Gastroesophageal sphincter (tissue), 4 donors: Measurements from ENCODE around the gene RHOG. TPM values are rescaled to one million over a fixed set of nuclear protein-coding genes. Genes with fewer than 3 reads are reported as not detected.
A peak's percentile ranks its signal among the peaks of the same experiment; 100 is the strongest.

Source experiments
- ATAC-seq: fragments of 150-250 bp; one replicate; pipeline ENCODE4 v1.9.1; 2016; ENCODE audit warnings: mild to moderate bottlenecking, moderate library complexity
- H3K27ac ChIP-seq, 4 donors: fragments of 200-600 bp; sonication (generic) in 3 of 4; 1 replicate in 3 of 4; 2 replicates in 1 of 4; pipeline ENCODE4 v1.5.1; 2016 to 2019
- H3K27me3 ChIP-seq: fragments of 200-600 bp; sonication (generic); one replicate; pipeline ENCODE4 v1.5.1; 2019
- H3K36me3 ChIP-seq, 2 donors: fragments of 200-600 bp; sonication (generic); one replicate each; pipeline ENCODE4 v1.5.1; 2019; ENCODE audit warnings: control low read depth in 1 of 2
- H3K4me1 ChIP-seq, 3 donors: fragments of 200-600 bp; sonication (generic); 1 replicate in 2 of 3; 2 replicates in 1 of 3; pipeline ENCODE4 v1.5.1; 2016 to 2019; ENCODE audit warnings: control low read depth in 2 of 3
- H3K4me3 ChIP-seq, 2 donors: fragments of 200-600 bp; sonication (generic); one replicate each; pipeline ENCODE4 v1.5.1; 2019; ENCODE audit warnings: mild to moderate bottlenecking in 1 of 2, moderate library complexity in 1 of 2
- H3K9me3 ChIP-seq, 3 donors: fragments of 200-600 bp; sonication (generic); one replicate each; pipeline ENCODE4 v1.5.1; 2017 to 2019; ENCODE audit warnings: control low read depth in 2 of 3
- CTCF ChIP-seq, 4 experiments: fragments of 200-600 bp in 2 of 4; fragments of 450-650 bp in 2 of 4; sonication (generic) in 1 of 4; IDR thresholded peaks; one replicate each; pipeline ENCODE4 v1.5.1; 2017 to 2019; ENCODE audit warnings: antibody characterized with exemption in 4 of 4, mild to moderate bottlenecking in 2 of 4, moderate library complexity in 2 of 4
- EP300 ChIP-seq: sonication (generic); formaldehyde crosslinking; IDR thresholded peaks from one replicate; pipeline ENCODE4 v1.6.1; 2017; ENCODE audit warnings: antibody characterized with exemption, mild to moderate bottlenecking
- POLR2A ChIP-seq, 2 donors: fragments of 450-650 bp; IDR thresholded peaks; one replicate each; pipeline ENCODE4 v1.6.1; 2017; ENCODE audit warnings: antibody characterized with exemption in 2 of 2, mild to moderate bottlenecking in 2 of 2, moderate library complexity in 1 of 2
- POLR2AphosphoS5 ChIP-seq: sonication (generic); formaldehyde crosslinking; IDR thresholded peaks from one replicate; pipeline ENCODE4 v1.6.1; 2017; ENCODE audit warnings: antibody characterized with exemption
- WGBS, 2 donors: methylation state at CpG; one replicate each; pipeline ENCODE4 v1.1.5; 2018; ENCODE audit warnings: low coverage in 1 of 2; 5-methylcytosine and 5-hydroxymethylcytosine counted together
- total RNA-seq, 4 donors: library from RNA; depleted of rRNA; stranded (reverse); fragments of >200 nt; gene quantifications; one replicate each; pipeline ENCODE4 v1.1.0, GENCODE V29; 2016

The RHOG gene
- total RNA-seq, 4 donors from 2014 or later = 31.9 to 67.4 (median 52.2) TPM

- TF ChIP-seq POLR2AphosphoS5 (no peak), EP300 (no peak), CTCF (IDR thresholded peaks at IDR 0.05) (no peak), POLR2A (IDR thresholded peaks at IDR 0.05) (no peak)
- WGBS, 2 donors = 60 to 90% methylated on average over 1 to 5 of the region's 35 CpGs
- no peak for ATAC-seq
Measured at GRCh38 chr11:3827434-3828186, 13.1 kb downstream of the RHOG start.

GRCh38 chr11:3826721-3827120, 14.0 kb downstream of the RHOG start:
- 80% methylated on average over 1 of the region's 3 CpGs; no CpG with 5 or more reads in 1 of the 2 donors for whole genome bisulfite sequencing, 2 donors
- Histone ChIP-seq H3K9me3 (no peaks in the 10 kb centered on the region), H3K27ac (no peak overlapping the region), H3K36me3 (peaks cover 0 to 64% of the 10 kb centered on the region in 2 donors), H3K4me3 (no peak overlapping the region), H3K27me3 (no peaks in the 10 kb centered on the region), H3K4me1 (peaks cover 0 to 12% (median 0%) of the 10 kb centered on the region in 3 donors)
- ATAC-seq = no peak
- TF ChIP-seq CTCF (IDR thresholded peaks at IDR 0.05) (no peak), POLR2A (IDR thresholded peaks at IDR 0.05) (no peak), POLR2AphosphoS5 (no peak), EP300 (no peak)

More at GRCh38 chr11:3827434-3828186, 13.1 kb downstream of the RHOG start:
- no peaks in the 10 kb centered on the region for H3K27me3 ChIP-seq
- H3K27ac ChIP-seq = no peak overlapping the region
- peaks cover 0 to 20% (median 0%) of the 10 kb centered on the region in 3 donors for H3K4me1 ChIP-seq
- no peak overlapping the region for H3K4me3 ChIP-seq
- H3K36me3 ChIP-seq = peaks cover 0 to 64% of the 10 kb centered on the region in 2 donors
- no peaks in the 10 kb centered on the region for H3K9me3 ChIP-seq

- H3K36me3 ChIP-seq = peaks cover 0 to 58% of the 10 kb centered on the region in 2 donors
- WGBS, 2 donors = 76 to 100% methylated on average over 1 to 4 of the region's 8 CpGs
- H3K4me1 ChIP-seq = peaks cover 0 to under 1% (median 0%) of the 10 kb centered on the region in 3 donors
Measured at GRCh38 chr11:3825473-3826154, 15.1 kb downstream of the RHOG start.

GRCh38 chr11:3824714-3825472, 15.9 kb downstream of the RHOG start:
- H3K9me3 ChIP-seq = no peaks in the 10 kb centered on the region
- no peaks in the 10 kb centered on the region for H3K4me1 ChIP-seq
- no peaks in the 10 kb centered on the region for H3K27me3 ChIP-seq
- no peak overlapping the region for H3K4me3 ChIP-seq
- H3K27ac ChIP-seq = no peak overlapping the region
- peaks cover 0 to 51% of the 10 kb centered on the region in 2 donors for H3K36me3 ChIP-seq
- TF ChIP-seq POLR2A (IDR thresholded peaks at IDR 0.05) (no peak), CTCF (IDR thresholded peaks at IDR 0.05) (peak in 3 of 4 experiments; percentile 49 to 60 (median 57))
- 35 to 100% methylated on average over 1 to 6 of the region's 18 CpGs for WGBS, 2 donors
- ATAC-seq = peak; percentile 47

More at GRCh38 chr11:3825473-3826154, 15.1 kb downstream of the RHOG start:
- Histone ChIP-seq H3K9me3 (no peaks in the 10 kb centered on the region), H3K27me3 (no peaks in the 10 kb centered on the region), H3K27ac (no peak overlapping the region), H3K4me3 (no peak overlapping the region)
- no peak for ATAC-seq
- TF ChIP-seq CTCF (IDR thresholded peaks at IDR 0.05) (no peak), EP300 (no peak), POLR2A (IDR thresholded peaks at IDR 0.05) (no peak), POLR2AphosphoS5 (no peak)
